IPS DF 6.9 (cell line): ENCODE results near the gene OR2M3.

ENCODE experiments used
- DNase-seq: peaks from one replicate; pipeline ENCODE4 v3.0.0-alpha.2; 2013; ENCODE audit warnings: low read depth, low spot score
- H3K27ac ChIP-seq: one replicate; pipeline ENCODE4 v1.5.1; 2013; ENCODE audit warnings: low read length, control low read depth
- H3K27me3 ChIP-seq: 2 replicates; pipeline ENCODE4 v1.6.1; 2013; ENCODE audit warnings: mild to moderate bottlenecking, low read length; ENCODE audit not compliant: control insufficient read depth, insufficient read depth
- H3K36me3 ChIP-seq: 2 replicates; pipeline ENCODE4 v1.6.1; 2013; ENCODE audit warnings: low read length; ENCODE audit not compliant: control insufficient read depth, insufficient read depth
- H3K4me1 ChIP-seq: 2 replicates; pipeline ENCODE4 v1.6.1; 2013; ENCODE audit warnings: low read length; ENCODE audit not compliant: control insufficient read depth, insufficient read depth
- H3K4me3 ChIP-seq: 2 replicates; pipeline ENCODE4 v1.5.1; 2013; ENCODE audit warnings: mild to moderate bottlenecking, low read length
- H3K9me3 ChIP-seq: 2 replicates; pipeline ENCODE4 v1.6.1; 2013; ENCODE audit warnings: low read length, inconsistent platforms; ENCODE audit not compliant: control insufficient read depth, insufficient read depth
- WGBS: extraction: QIAGEN DNeasy Blood & Tissue Kit; methylation state at CpG from one replicate; pipeline ENCODE4 v1.1.7; 2013; ENCODE audit warnings: mixed read lengths, missing lambda C conversion rate; ENCODE audit not compliant: insufficient read length, insufficient coverage; 5-methylcytosine and 5-hydroxymethylcytosine counted together

OR2M3 gene, protein sequence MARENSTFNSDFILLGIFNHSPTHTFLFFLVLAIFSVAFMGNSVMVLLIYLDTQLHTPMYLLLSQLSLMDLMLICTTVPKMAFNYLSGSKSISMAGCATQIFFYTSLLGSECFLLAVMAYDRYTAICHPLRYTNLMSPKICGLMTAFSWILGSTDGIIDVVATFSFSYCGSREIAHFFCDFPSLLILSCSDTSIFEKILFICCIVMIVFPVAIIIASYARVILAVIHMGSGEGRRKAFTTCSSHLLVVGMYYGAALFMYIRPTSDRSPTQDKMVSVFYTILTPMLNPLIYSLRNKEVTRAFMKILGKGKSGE

GRCh38 chr1:248196965-248197364 lies at the start of gene OR2M3:
Gene OR2M3, plus strand, starts transcription at chr1:248197265. Its CDS starts 5,803 bp downstream, at chr1:248203068.
- WGBS = no CpG with 5 or more reads among the region's 4 CpGs
- no peak for DNase-seq
- H3K27me3 ChIP-seq = no peaks in the 10 kb centered on the region
- no peaks in the 10 kb centered on the region for H3K4me1 ChIP-seq
- no peaks in the 10 kb centered on the region; the same call in 1 of the 2 replicates for H3K9me3 ChIP-seq
- no peaks in the 10 kb centered on the region for H3K36me3 ChIP-seq
- no peak within 1 kb of the TSS for H3K27ac ChIP-seq
- H3K4me3 ChIP-seq = no peak within 1 kb of the TSS

GRCh38 chr1:248152056-248152827 lies 44.8 kb upstream of the OR2M3 start:
- no peaks in the 10 kb centered on the region for H3K27me3 ChIP-seq
- peaks cover 10% of the 10 kb centered on the region for H3K9me3 ChIP-seq
- no peaks in the 10 kb centered on the region for H3K36me3 ChIP-seq
- H3K4me1 ChIP-seq = no peaks in the 10 kb centered on the region
- no CpG with 5 or more reads among the region's 6 CpGs for WGBS
- H3K27ac ChIP-seq = no peak overlapping the region
- no peak for DNase-seq
- no peak overlapping the region for H3K4me3 ChIP-seq

- WGBS = no CpG with 5 or more reads among the region's 1 CpG
- Histone ChIP-seq H3K4me1 (no peaks in the 10 kb centered on the region), H3K4me3 (no peak overlapping the region), H3K9me3 (peaks cover 11% of the 10 kb centered on the region), H3K36me3 (no peaks in the 10 kb centered on the region), H3K27ac (no peak overlapping the region), H3K27me3 (no peaks in the 10 kb centered on the region)
- DNase-seq = no peak
Measured at GRCh38 chr1:248155927-248156326, 41.1 kb upstream of the OR2M3 start.

- Histone ChIP-seq H3K4me1 (no peaks in the 10 kb centered on the region), H3K4me3 (no peak overlapping the region), H3K27ac (no peak overlapping the region), H3K27me3 (no peaks in the 10 kb centered on the region), H3K9me3 (peaks cover 3% of the 10 kb centered on the region), H3K36me3 (no peaks in the 10 kb centered on the region)
- WGBS = no CpG with 5 or more reads among the region's 4 CpGs
- DNase-seq = no peak
Measured at GRCh38 chr1:248158758-248159157, 38.3 kb upstream of the OR2M3 start.

- H3K27me3 ChIP-seq = no peaks in the 10 kb centered on the region
- H3K4me1 ChIP-seq = no peaks in the 10 kb centered on the region
- no peaks in the 10 kb centered on the region for H3K36me3 ChIP-seq
- H3K4me3 ChIP-seq = no peak overlapping the region
- no peak for DNase-seq
- H3K27ac ChIP-seq = no peak overlapping the region
- WGBS = no CpG with 5 or more reads among the region's 12 CpGs
- H3K9me3 ChIP-seq = peaks cover 5% of the 10 kb centered on the region
Measured at GRCh38 chr1:248164031-248164430, 33.0 kb upstream of the OR2M3 start.

DNA sequence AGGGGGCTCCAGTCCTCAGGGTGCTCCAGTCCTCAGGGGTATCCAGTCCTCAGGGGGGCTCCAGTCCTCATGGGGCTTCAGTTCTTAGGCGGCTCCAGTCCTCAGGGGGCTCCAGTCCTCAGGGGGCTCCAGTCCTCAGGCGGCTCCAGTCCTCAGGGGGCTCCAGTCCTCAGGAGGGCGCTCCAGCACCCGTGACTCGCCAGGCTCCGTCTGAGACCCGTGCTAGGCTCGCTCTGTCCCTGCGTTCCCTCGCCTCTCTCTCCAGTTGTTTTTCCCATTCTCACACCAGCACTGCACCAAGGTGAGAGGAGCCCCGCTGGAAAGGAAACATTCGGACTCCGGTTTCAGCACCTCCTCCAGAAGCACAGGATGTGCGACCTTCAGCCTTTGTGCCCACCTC lies 31.9 kb upstream of the OR2M3 start:
- Histone ChIP-seq H3K36me3 (no peaks in the 10 kb centered on the region), H3K4me1 (no peaks in the 10 kb centered on the region), H3K9me3 (peaks cover 3% of the 10 kb centered on the region), H3K27me3 (no peaks in the 10 kb centered on the region), H3K4me3 (no peak overlapping the region), H3K27ac (no peak overlapping the region)
- WGBS = no CpG with 5 or more reads among the region's 14 CpGs
- DNase-seq = no peak

GRCh38 chr1:248174521-248174920 lies 22.5 kb upstream of the OR2M3 start, which contains the start of gene OR2M2:
Gene OR2M2, plus strand, starts transcription at chr1:248174821. Its CDS starts 5,165 bp downstream, at chr1:248179986.
- Histone ChIP-seq H3K27me3 (no peaks in the 10 kb centered on the region), H3K9me3 (peaks cover 2% of the 10 kb centered on the region), H3K36me3 (no peaks in the 10 kb centered on the region)

GRCh38 chr1:248183996-248184395 lies 13.1 kb upstream of the OR2M3 start:
- no CpG with 5 or more reads among the region's 7 CpGs for WGBS
- Histone ChIP-seq H3K4me3 (no peak overlapping the region), H3K9me3 (peaks cover 6% of the 10 kb centered on the region), H3K4me1 (no peaks in the 10 kb centered on the region), H3K27ac (no peak overlapping the region), H3K36me3 (no peaks in the 10 kb centered on the region), H3K27me3 (no peaks in the 10 kb centered on the region)
- no peak for DNase-seq

More at GRCh38 chr1:248174521-248174920, 22.5 kb upstream of the OR2M3 start, which contains the start of gene OR2M2:
- no peak within 1 kb of the TSS for H3K4me3 ChIP-seq
- no peaks in the 10 kb centered on the region for H3K4me1 ChIP-seq
- DNase-seq = no peak
- no peak within 1 kb of the TSS for H3K27ac ChIP-seq

DNA sequence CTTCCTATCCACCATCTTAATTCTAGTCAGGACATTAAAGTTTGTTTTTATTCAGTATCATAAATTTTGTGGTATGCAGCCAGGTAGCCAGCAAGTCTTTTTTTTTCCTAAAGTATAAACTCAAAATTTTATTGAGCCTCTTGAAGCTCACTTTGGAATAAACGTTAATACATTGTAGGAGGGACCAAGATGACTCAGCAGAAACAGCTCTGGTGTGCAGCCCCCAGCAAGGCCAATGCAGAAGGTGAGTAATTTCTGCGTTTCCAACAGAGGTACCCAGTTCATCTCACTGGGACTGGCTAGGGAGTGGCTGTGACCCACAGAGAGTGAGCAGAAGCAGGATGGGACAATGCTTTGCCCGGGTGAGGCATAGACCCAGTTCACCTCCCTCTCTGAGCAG lies 9.7 kb upstream of the OR2M3 start:
- Histone ChIP-seq H3K4me1 (no peaks in the 10 kb centered on the region), H3K27me3 (no peaks in the 10 kb centered on the region), H3K36me3 (no peaks in the 10 kb centered on the region), H3K9me3 (peaks cover 12% of the 10 kb centered on the region), H3K27ac (no peak overlapping the region), H3K4me3 (no peak overlapping the region)
- no peak for DNase-seq
- WGBS = no CpG with 5 or more reads among the region's 3 CpGs

DNA sequence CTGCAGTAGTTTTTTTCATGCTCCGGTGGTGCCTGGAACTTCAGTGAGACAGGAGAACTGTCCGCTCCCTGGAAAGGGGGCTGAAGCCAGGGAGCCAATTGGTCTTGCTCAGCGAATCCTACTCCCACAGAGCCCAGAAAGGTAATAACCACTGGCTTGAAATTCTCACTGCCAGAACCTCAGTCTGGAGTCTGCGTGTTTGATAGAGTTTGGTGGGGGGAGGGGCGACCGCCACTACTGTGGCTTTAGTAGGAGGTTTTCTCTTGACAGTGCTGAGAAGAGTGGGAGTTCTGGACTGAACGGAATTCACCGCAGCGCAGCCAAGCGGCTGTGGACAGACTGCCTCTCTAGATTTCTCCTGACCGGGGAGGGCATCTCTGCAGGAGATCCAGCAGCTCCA lies 8.0 kb upstream of the OR2M3 start:
- no peak for DNase-seq
- Histone ChIP-seq H3K27me3 (no peaks in the 10 kb centered on the region), H3K36me3 (no peaks in the 10 kb centered on the region), H3K27ac (no peak overlapping the region), H3K4me3 (no peak overlapping the region), H3K4me1 (no peaks in the 10 kb centered on the region), H3K9me3 (peaks cover 12% of the 10 kb centered on the region)
- WGBS = no CpG with 5 or more reads among the region's 11 CpGs
